Measurements from ENCODE around the gene SYNJ2. TPM values are rescaled to one million over a fixed set of nuclear protein-coding genes. Genes with fewer than 3 reads are reported as not detected.

Gene SYNJ2
- total RNA-seq, 4 donors from 2014 or later = 6.6 to 15.6 (median 9.8) TPM

DNA sequence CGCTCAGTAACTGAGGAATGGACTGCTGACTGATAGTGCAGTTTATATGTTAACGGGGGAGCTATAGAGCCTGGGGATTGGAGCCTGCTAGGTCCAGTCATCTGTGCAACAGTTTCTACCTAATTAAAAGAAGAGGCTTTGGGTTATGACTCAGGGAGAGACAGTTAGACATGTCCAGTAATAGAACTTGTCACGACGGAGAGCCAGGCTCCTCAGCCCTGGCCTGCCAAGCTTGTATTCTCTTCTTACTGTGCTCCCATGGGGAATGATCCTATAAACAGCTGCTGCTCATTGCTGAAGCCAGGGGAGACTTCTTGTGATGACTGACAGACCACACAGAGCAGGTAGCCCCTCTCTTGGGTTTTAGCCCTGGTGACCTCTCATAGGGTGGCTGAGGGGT lies 69.3 kb downstream of the SYNJ2 start:
- H3K36me3 ChIP-seq = peaks cover 0 to 18% (median 0%) of the 10 kb centered on the region in 3 donors
- H3K4me3 ChIP-seq = no peak overlapping the region
- H3K9me3 ChIP-seq = no peaks in the 10 kb centered on the region
- DNase-seq = no peak
- intact Hi-C loops (cut with DNase I) = no loop called here
- H3K4me1 ChIP-seq = peaks cover 0 to 24% (median 0%) of the 10 kb centered on the region in 3 donors
- H3K27me3 ChIP-seq = no peaks in the 10 kb centered on the region
- TF ChIP-seq, protein P1, sequence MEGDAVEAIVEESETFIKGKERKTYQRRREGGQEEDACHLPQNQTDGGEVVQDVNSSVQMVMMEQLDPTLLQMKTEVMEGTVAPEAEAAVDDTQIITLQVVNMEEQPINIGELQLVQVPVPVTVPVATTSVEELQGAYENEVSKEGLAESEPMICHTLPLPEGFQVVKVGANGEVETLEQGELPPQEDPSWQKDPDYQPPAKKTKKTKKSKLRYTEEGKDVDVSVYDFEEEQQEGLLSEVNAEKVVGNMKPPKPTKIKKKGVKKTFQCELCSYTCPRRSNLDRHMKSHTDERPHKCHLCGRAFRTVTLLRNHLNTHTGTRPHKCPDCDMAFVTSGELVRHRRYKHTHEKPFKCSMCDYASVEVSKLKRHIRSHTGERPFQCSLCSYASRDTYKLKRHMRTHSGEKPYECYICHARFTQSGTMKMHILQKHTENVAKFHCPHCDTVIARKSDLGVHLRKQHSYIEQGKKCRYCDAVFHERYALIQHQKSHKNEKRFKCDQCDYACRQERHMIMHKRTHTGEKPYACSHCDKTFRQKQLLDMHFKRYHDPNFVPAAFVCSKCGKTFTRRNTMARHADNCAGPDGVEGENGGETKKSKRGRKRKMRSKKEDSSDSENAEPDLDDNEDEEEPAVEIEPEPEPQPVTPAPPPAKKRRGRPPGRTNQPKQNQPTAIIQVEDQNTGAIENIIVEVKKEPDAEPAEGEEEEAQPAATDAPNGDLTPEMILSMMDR (IDR thresholded peaks at IDR 0.05) = no peak
- TF ChIP-seq POLR2A (IDR thresholded peaks at IDR 0.05) = no peak
- no peak overlapping the region for H3K27ac ChIP-seq
- 66 to 71% methylated on average over 4 of the region's 4 CpGs for WGBS, 2 donors

DNA sequence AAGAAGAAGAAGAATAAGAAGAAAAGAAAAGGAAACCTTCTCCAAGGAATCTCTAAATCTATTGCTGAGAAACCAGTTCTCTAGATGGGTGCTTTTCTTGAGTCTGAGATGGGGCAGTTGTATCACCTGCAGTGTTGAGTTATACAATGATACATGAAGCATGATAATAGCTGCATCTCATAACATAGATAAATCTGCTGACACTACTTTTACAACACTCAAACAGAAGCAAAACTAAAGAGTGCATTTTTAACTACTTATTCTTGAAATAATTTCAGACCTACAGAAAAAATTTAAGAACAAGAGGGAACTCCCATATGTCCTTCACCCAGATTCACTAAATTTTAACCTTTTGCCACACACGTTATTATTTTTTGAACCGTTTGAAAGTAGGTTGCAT lies 70.3 kb downstream of the SYNJ2 start:
- Histone ChIP-seq H3K27ac (no peak overlapping the region), H3K27me3 (no peaks in the 10 kb centered on the region), H3K4me3 (no peak overlapping the region), H3K36me3 (peaks cover 0 to 18% (median 0%) of the 10 kb centered on the region in 3 donors), H3K4me1 (peaks cover 0 to 26% (median 1%) of the 10 kb centered on the region in 3 donors), H3K9me3 (no peaks in the 10 kb centered on the region)
- intact Hi-C loops (cut with DNase I) = no loop called here
- DNase-seq = no peak
- TF ChIP-seq, protein P1 (IDR thresholded peaks at IDR 0.05) = no peak
- TF ChIP-seq POLR2A (IDR thresholded peaks at IDR 0.05) = no peak
- 88 to 89% methylated on average over 2 of the region's 2 CpGs for WGBS, 2 donors

DNA sequence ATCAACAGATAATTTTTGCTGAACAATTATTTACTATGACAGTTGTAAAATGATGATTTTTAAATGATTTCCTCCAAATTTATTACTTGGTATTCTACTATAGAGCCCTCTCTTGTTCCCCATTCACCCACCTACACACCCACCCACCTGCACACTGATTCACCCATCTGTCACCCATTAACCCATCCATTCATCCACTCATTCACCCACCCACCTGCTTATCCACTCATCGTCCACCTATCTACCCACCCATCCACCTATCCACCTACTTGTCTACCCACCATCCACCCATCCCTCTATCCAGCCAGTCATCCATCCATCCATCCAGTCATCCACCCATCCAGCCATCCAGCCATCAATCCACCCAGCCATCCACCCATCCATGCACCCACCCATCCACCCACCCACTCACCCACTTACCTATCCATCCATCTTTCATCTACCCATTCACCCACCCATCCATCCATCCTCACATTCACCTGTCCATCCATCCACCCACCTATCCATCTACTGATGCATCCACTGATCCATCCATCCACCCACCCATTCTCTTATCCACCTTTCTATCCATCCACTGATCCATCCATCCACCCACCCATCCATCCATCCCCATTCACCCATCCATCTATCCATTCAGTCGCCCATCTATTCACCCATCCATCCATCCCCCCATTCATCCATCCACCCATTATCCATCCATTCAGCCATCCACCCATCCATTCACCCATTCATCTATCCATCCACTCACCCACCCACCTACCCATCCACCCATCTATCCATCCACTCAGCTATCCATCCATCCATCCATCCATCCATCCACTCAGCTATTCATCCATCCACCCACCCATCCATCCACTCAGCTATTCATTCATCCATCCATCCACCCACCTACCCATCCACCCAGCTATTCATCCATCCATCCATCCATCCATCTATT lies 72.0 kb downstream of the SYNJ2 start:
- intact Hi-C loops (cut with DNase I) = no loop called here
- TF ChIP-seq, protein P1 (IDR thresholded peaks at IDR 0.05) = no peak
- no peak for TF ChIP-seq POLR2A (IDR thresholded peaks at IDR 0.05)
- WGBS, 2 donors = 54 to 65% methylated on average over 2 of the region's 2 CpGs

DNA sequence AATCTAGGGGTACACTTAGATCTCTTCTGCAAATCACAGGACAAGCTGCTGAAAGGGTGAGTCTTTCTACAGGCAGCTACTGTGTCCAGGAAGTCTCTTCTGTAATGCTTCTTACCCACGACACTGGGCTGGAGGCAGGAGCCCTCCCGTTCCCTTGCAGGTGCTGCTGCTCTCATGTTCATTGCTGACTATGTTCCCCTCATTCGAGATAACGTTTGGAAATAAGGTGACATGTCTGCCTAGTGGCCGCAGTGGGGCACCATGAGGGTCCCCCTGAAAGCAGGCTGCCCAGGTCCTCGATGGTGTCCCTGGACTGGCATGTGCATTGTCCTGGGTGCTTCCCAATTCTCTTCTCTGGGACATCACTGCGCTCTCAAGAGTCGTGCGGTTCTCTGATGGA lies 74.7 kb downstream of the SYNJ2 start:
- H3K4me1 ChIP-seq = peaks cover 18 to 47% (median 37%) of the 10 kb centered on the region in 3 donors
- intact Hi-C loops (cut with DNase I) = no loop called here
- H3K36me3 ChIP-seq = peaks cover 0 to 6% (median 0%) of the 10 kb centered on the region in 3 donors
- no peak overlapping the region for H3K27ac ChIP-seq
- no peaks in the 10 kb centered on the region for H3K27me3 ChIP-seq
- no peak for DNase-seq
- H3K9me3 ChIP-seq = no peaks in the 10 kb centered on the region
- H3K4me3 ChIP-seq = no peak overlapping the region
- WGBS, 2 donors = 92 to 98% methylated on average over 7 to 9 of the region's 9 CpGs
- TF ChIP-seq POLR2A (IDR thresholded peaks at IDR 0.05) = no peak
- TF ChIP-seq, protein P1 (IDR thresholded peaks at IDR 0.05) = no peak

More for the DNA sequence above, 72.0 kb downstream of the SYNJ2 start:
- DNase-seq = no peak
- peaks cover 0 to 16% (median 0%) of the 10 kb centered on the region in 3 donors for H3K36me3 ChIP-seq
- no peak overlapping the region for H3K27ac ChIP-seq
- peaks cover 0 to 38% (median 13%) of the 10 kb centered on the region in 3 donors for H3K4me1 ChIP-seq
- H3K27me3 ChIP-seq = no peaks in the 10 kb centered on the region
- no peak overlapping the region for H3K4me3 ChIP-seq
- H3K9me3 ChIP-seq = no peaks in the 10 kb centered on the region

DNA sequence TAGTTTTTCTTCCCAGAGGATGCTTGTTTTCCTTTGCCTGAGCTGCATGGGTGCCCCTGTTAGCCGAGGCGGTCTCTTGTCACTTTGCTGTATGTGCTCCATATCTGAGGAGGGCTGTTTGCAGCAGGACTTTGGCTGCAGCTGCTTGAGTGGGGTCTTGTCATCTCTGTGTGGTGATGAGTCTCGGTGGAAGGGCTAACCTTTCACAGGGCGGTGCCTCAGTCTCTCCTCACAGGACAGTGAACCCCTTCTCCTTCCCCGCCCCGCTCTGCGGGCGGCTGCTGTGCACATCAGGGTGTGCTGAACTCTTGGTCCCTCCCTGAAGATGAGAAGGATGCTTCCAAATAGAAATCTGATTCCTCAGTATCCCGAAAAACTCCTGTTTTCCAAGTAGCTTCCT lies 75.1 kb downstream of the SYNJ2 start:
- intact Hi-C loops (cut with DNase I) = no loop called here
- Histone ChIP-seq H3K4me1 (peaks cover 18 to 50% (median 38%) of the 10 kb centered on the region in 3 donors), H3K9me3 (no peaks in the 10 kb centered on the region), H3K4me3 (no peak overlapping the region), H3K27me3 (no peaks in the 10 kb centered on the region), H3K36me3 (peaks cover 0 to 9% (median 0%) of the 10 kb centered on the region in 3 donors), H3K27ac (peak overlapping the region in 3 of 4 donors; percentile 75 to 84 (median 76))
- 85 to 91% methylated on average over 9 of the region's 9 CpGs for WGBS, 2 donors
- DNase-seq = no peak
- TF ChIP-seq, protein P1 (IDR thresholded peaks at IDR 0.05) = no peak
- TF ChIP-seq POLR2A (IDR thresholded peaks at IDR 0.05) = no peak
